ENCODE results near the gene C3orf22. TPM values are rescaled to one million over a fixed set of nuclear protein-coding genes. Genes with fewer than 3 reads are reported as not detected.
"Not testable (repeated sequence)": the region's sequence is repeated elsewhere in the genome, so short reads cannot be mapped to it uniquely, and the experiment has no call there.

The C3orf22 gene
- total RNA-seq, 1 experiment from 2014 or later = not detected

GRCh38 chr3:126604691-126605090 is 46.0 kb upstream of the C3orf22 start:
- no peak for DNase-seq
- H3K79me2 ChIP-seq (ENCODE audit: low read depth) = no peaks in the 10 kb centered on the region
- H3K27me3 ChIP-seq (ENCODE audit: insufficient read depth, low read depth) = no peaks in the 10 kb centered on the region
- H3K9me3 ChIP-seq (ENCODE audit: insufficient read depth, low read depth) = no peaks in the 10 kb centered on the region
- H3K4me2 ChIP-seq = no peak overlapping the region
- peaks cover 19% of the 10 kb centered on the region for H3K36me3 ChIP-seq (ENCODE audit: low read depth)
- H2AFZ ChIP-seq = no peak overlapping the region
- H4K20me1 ChIP-seq (ENCODE audit: insufficient read depth) = no peaks in the 10 kb centered on the region
- intact Hi-C loops (cut with micrococcal nuclease; ENCODE audit: unreplicated experiment) = no loop called here
- no peak for TF ChIP-seq CTCF (conservative IDR thresholded peaks at IDR 0.05)
- no peak for TF ChIP-seq EZH2 (IDR thresholded peaks at IDR 0.05; ENCODE audit: low read depth)
- peaks cover 14% of the 10 kb centered on the region for H3K4me1 ChIP-seq (replicated peaks; ENCODE audit: insufficient read depth)
- ChIA-PET CTCF (no interaction called here), POLR2A (ENCODE audit: unreplicated experiment) (no interaction called here)
- no TSS peak for BruUV-seq (replicated peaks)
- H3K27ac ChIP-seq = no peak overlapping the region
- H3F3A ChIP-seq (ENCODE audit: insufficient read depth, low read depth) = no peaks in the 10 kb centered on the region
- H3K9me2 ChIP-seq (ENCODE audit: insufficient read depth) = no peaks in the 10 kb centered on the region
- H3K4me3 ChIP-seq = no peak overlapping the region

GRCh38 chr3:126599101-126599500 is 40.4 kb upstream of the C3orf22 start:
- Histone ChIP-seq H3K4me3 (no peak overlapping the region), H3K79me2 (ENCODE audit: low read depth) (no peaks in the 10 kb centered on the region), H3K4me2 (no peak overlapping the region), H3K9me3 (ENCODE audit: insufficient read depth, low read depth) (peaks cover 3% of the 10 kb centered on the region; the same call in 1 of the 2 replicates), H4K20me1 (ENCODE audit: insufficient read depth) (no peaks in the 10 kb centered on the region), H3K36me3 (ENCODE audit: low read depth) (0 out of 2 replicates have a peak, but pooled peaks cover 5% of the 10 kb centered on the region), H3K27ac (no peak overlapping the region), H3K4me1 (replicated peaks; ENCODE audit: insufficient read depth) (no peaks in the 10 kb centered on the region), H2AFZ (no peak overlapping the region), H3K27me3 (ENCODE audit: insufficient read depth, low read depth) (no peaks in the 10 kb centered on the region), H3K9me2 (ENCODE audit: insufficient read depth) (no peaks in the 10 kb centered on the region), H3F3A (ENCODE audit: insufficient read depth, low read depth) (no peaks in the 10 kb centered on the region)
- POLR2A ChIA-PET (ENCODE audit: unreplicated experiment) = no interaction called here
- intact Hi-C loops (cut with micrococcal nuclease; ENCODE audit: unreplicated experiment) = no loop called here
- CTCF ChIA-PET = no interaction called here
- DNase-seq = no peak
- BruUV-seq (replicated peaks) = no TSS peak
- TF ChIP-seq CTCF (conservative IDR thresholded peaks at IDR 0.05) (no peak), EZH2 (IDR thresholded peaks at IDR 0.05; ENCODE audit: low read depth) (no peak)

GRCh38 chr3:126595479-126595878 is 36.7 kb upstream of the C3orf22 start:
- H3K4me2 ChIP-seq; CTCF ChIA-PET; BruUV-seq (replicated peaks); H3K4me3 ChIP-seq; H3K27me3 ChIP-seq (ENCODE audit: insufficient read depth, low read depth); H3K36me3 ChIP-seq (ENCODE audit: low read depth); DNase-seq; H3K79me2 ChIP-seq (ENCODE audit: low read depth); H3F3A ChIP-seq (ENCODE audit: insufficient read depth, low read depth); POLR2A ChIA-PET (ENCODE audit: unreplicated experiment); intact Hi-C loops (cut with micrococcal nuclease; ENCODE audit: unreplicated experiment); H2AFZ ChIP-seq; H3K4me1 ChIP-seq (replicated peaks; ENCODE audit: insufficient read depth); H3K9me2 ChIP-seq (ENCODE audit: insufficient read depth); H3K27ac ChIP-seq; H4K20me1 ChIP-seq (ENCODE audit: insufficient read depth): not testable (repeated sequence)
- H3K9me3 ChIP-seq (ENCODE audit: insufficient read depth, low read depth) = peaks cover 17% of the 10 kb centered on the region

- H2AFZ ChIP-seq; intact Hi-C loops (cut with micrococcal nuclease; ENCODE audit: unreplicated experiment); H3K4me3 ChIP-seq; H3K27me3 ChIP-seq (ENCODE audit: insufficient read depth, low read depth); H3K4me1 ChIP-seq (replicated peaks; ENCODE audit: insufficient read depth); H3K9me2 ChIP-seq (ENCODE audit: insufficient read depth); H3K27ac ChIP-seq; H3F3A ChIP-seq (ENCODE audit: insufficient read depth, low read depth); CTCF ChIA-PET; DNase-seq; H3K4me2 ChIP-seq; H4K20me1 ChIP-seq (ENCODE audit: insufficient read depth); POLR2A ChIA-PET (ENCODE audit: unreplicated experiment); H3K36me3 ChIP-seq (ENCODE audit: low read depth); H3K79me2 ChIP-seq (ENCODE audit: low read depth); BruUV-seq (replicated peaks): not testable (repeated sequence)
- peaks cover 28% of the 10 kb centered on the region for H3K9me3 ChIP-seq (ENCODE audit: insufficient read depth, low read depth)
These were observed 32.8 kb upstream of the C3orf22 start for GRCh38 chr3:126591515-126591914.
